ENCODE data around the gene ADAMTS17.

The ADAMTS17 gene

GRCh38 chr15:100263721-100264455 is 77.9 kb downstream of the ADAMTS17 start:
- H3K27ac ChIP-seq: no peak overlapping the region
- TF ChIP-seq CTCF (conservative IDR thresholded peaks at IDR 0.05) (no peak), ZFX (IDR thresholded peaks at IDR 0.05) (no peak)

- H3K27ac ChIP-seq: no peak overlapping the region
Observed at GRCh38 chr15:100263031-100263430, 78.7 kb downstream of the ADAMTS17 start.

GRCh38 chr15:100261302-100262240 is 80.2 kb downstream of the ADAMTS17 start:
- no peak for TF ChIP-seq CTCF (conservative IDR thresholded peaks at IDR 0.05)
- no peak for TF ChIP-seq ZFX (IDR thresholded peaks at IDR 0.05)
- H3K27ac ChIP-seq: no peak overlapping the region

More at GRCh38 chr15:100263031-100263430, 78.7 kb downstream of the ADAMTS17 start:
- TF ChIP-seq CTCF (conservative IDR thresholded peaks at IDR 0.05) (no peak), ZFX (IDR thresholded peaks at IDR 0.05) (no peak)

GRCh38 chr15:100259266-100259665 is 82.5 kb downstream of the ADAMTS17 start:
- no peak for TF ChIP-seq ZFX (IDR thresholded peaks at IDR 0.05)
- TF ChIP-seq CTCF (conservative IDR thresholded peaks at IDR 0.05): no peak
- H3K27ac ChIP-seq: no peak overlapping the region

- H3K27ac ChIP-seq: no peak overlapping the region
- no peak for TF ChIP-seq ZFX (IDR thresholded peaks at IDR 0.05)
- TF ChIP-seq CTCF (conservative IDR thresholded peaks at IDR 0.05): no peak
Observed at GRCh38 chr15:100256970-100257650, 84.7 kb downstream of the ADAMTS17 start.

GRCh38 chr15:100256101-100256969 is 85.4 kb downstream of the ADAMTS17 start:
- TF ChIP-seq CTCF (conservative IDR thresholded peaks at IDR 0.05): no peak
- no peak for TF ChIP-seq ZFX (IDR thresholded peaks at IDR 0.05)
- H3K27ac ChIP-seq: no peak overlapping the region
